Progenitor cell of endocrine pancreas (in vitro differentiated cells): ENCODE measurements around the gene GCLC. TPM values are rescaled to one million over a fixed set of nuclear protein-coding genes. Genes with fewer than 3 reads are reported as not detected.
"Not testable (repeated sequence)": the region's sequence is repeated elsewhere in the genome, so short reads cannot be mapped to it uniquely, and the experiment has no call there.

ENCODE experiments used
- DNase-seq: peaks from one replicate; pipeline ENCODE4 v3.0.0; 2021; ENCODE audit warnings: low spot score; ENCODE audit not compliant: unreplicated experiment
- H3K27ac Mint-ChIP-seq: 2 replicates; pipeline ENCODE4 v1.8.0; 2021; ENCODE audit warnings: mild to moderate bottlenecking, moderate library complexity, mixed read lengths
- H3K27me3 Mint-ChIP-seq: 2 replicates; pipeline ENCODE4 v1.8.0; 2021; ENCODE audit warnings: mixed read lengths
- H3K36me3 Mint-ChIP-seq: 2 replicates; pipeline ENCODE4 v1.8.0; 2022; ENCODE audit warnings: mixed read lengths; ENCODE audit not compliant: insufficient read depth
- H3K4me1 Mint-ChIP-seq: 2 replicates; pipeline ENCODE4 v1.8.0; 2021; ENCODE audit warnings: low read depth, mixed read lengths
- H3K4me3 Mint-ChIP-seq: 2 replicates; pipeline ENCODE4 v1.8.0; 2021; ENCODE audit warnings: low read depth, mild to moderate bottlenecking, moderate library complexity, mixed read lengths
- H3K9me3 Mint-ChIP-seq: 2 replicates; pipeline ENCODE4 v1.8.0; 2021; ENCODE audit warnings: low read depth, mixed read lengths
- total RNA-seq: library from RNA; stranded (reverse); gene quantifications from 2 replicates; pipeline ENCODE4 v1.2.1, GENCODE V29; 2021
- TF ChIP-seq, protein P1 (sequence below): fragments of 200-600 bp; sonication (generic); IDR thresholded peaks from one replicate; pipeline ENCODE4 v1.5.0; 2021; ENCODE audit warnings: antibody characterized with exemption, mild to moderate bottlenecking; ENCODE audit not compliant: unreplicated experiment

GCLC gene
- total RNA-seq, 1 donor from 2014 or later, result 34.2 TPM

DNA sequence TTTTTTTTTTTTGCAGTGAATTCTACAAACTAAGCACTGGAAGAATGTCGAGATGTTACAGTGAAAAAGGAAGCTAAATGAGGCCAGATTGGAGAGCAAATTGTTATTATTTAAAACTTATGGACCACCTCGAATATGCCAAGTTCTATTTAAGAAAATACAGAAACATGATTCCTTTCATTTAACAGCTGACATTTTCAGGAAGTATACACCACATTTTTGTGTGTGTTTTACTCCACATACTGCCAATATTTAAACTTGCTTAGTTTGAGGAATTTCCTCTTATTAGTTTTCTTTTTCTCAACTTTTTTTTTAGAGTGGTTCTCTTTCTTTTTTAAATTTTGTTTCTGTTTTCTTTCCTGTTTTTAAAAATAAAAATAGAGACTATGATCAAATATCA lies 37.0 kb upstream of the GCLC start:
- TF ChIP-seq, protein P1, sequence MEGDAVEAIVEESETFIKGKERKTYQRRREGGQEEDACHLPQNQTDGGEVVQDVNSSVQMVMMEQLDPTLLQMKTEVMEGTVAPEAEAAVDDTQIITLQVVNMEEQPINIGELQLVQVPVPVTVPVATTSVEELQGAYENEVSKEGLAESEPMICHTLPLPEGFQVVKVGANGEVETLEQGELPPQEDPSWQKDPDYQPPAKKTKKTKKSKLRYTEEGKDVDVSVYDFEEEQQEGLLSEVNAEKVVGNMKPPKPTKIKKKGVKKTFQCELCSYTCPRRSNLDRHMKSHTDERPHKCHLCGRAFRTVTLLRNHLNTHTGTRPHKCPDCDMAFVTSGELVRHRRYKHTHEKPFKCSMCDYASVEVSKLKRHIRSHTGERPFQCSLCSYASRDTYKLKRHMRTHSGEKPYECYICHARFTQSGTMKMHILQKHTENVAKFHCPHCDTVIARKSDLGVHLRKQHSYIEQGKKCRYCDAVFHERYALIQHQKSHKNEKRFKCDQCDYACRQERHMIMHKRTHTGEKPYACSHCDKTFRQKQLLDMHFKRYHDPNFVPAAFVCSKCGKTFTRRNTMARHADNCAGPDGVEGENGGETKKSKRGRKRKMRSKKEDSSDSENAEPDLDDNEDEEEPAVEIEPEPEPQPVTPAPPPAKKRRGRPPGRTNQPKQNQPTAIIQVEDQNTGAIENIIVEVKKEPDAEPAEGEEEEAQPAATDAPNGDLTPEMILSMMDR, result no peak
- DNase-seq, result no peak
- Mint-ChIP-seq H3K4me3 (no peak overlapping the region), H3K27ac (no peak overlapping the region), H3K9me3 (no peaks in the 10 kb centered on the region), H3K27me3 (no peaks in the 10 kb centered on the region), H3K4me1 (peaks cover 2% of the 10 kb centered on the region), H3K36me3 (no peaks in the 10 kb centered on the region)

- TF ChIP-seq, protein P1, result no peak
- H3K9me3 Mint-ChIP-seq, result no peaks in the 10 kb centered on the region
- no peak overlapping the region for H3K27ac Mint-ChIP-seq
- DNase-seq, result no peak
- H3K27me3 Mint-ChIP-seq, result no peaks in the 10 kb centered on the region
- no peak overlapping the region for H3K4me3 Mint-ChIP-seq
- H3K4me1 Mint-ChIP-seq, result peaks cover 2% of the 10 kb centered on the region
- H3K36me3 Mint-ChIP-seq, result no peaks in the 10 kb centered on the region
Observed at GRCh38 chr6:53581173-53581773, 36.4 kb upstream of the GCLC start.

- DNase-seq, result no peak
- Mint-ChIP-seq H3K27me3 (no peaks in the 10 kb centered on the region), H3K9me3 (no peaks in the 10 kb centered on the region), H3K4me1 (peaks cover 2% of the 10 kb centered on the region), H3K27ac (no peak overlapping the region), H3K4me3 (no peak overlapping the region), H3K36me3 (no peaks in the 10 kb centered on the region)
- TF ChIP-seq, protein P1, result no peak
Observed at GRCh38 chr6:53579338-53579737, 34.4 kb upstream of the GCLC start.

- no peak for DNase-seq
- H3K4me3 Mint-ChIP-seq, result no peak overlapping the region
- H3K4me1 Mint-ChIP-seq, result peaks cover 2% of the 10 kb centered on the region
- TF ChIP-seq, protein P1, result no peak
- no peaks in the 10 kb centered on the region for H3K27me3 Mint-ChIP-seq
- H3K9me3 Mint-ChIP-seq, result peaks cover 1% of the 10 kb centered on the region
- no peak overlapping the region for H3K27ac Mint-ChIP-seq
- no peaks in the 10 kb centered on the region for H3K36me3 Mint-ChIP-seq
Observed at GRCh38 chr6:53578371-53578770, 33.5 kb upstream of the GCLC start.

- H3K9me3 Mint-ChIP-seq, result peaks cover 3% of the 10 kb centered on the region
- H3K27me3 Mint-ChIP-seq, result no peaks in the 10 kb centered on the region
- no peak overlapping the region for H3K4me3 Mint-ChIP-seq
- no peak for DNase-seq
- H3K4me1 Mint-ChIP-seq, result peaks cover 1% of the 10 kb centered on the region
- H3K36me3 Mint-ChIP-seq, result no peaks in the 10 kb centered on the region
- no peak overlapping the region for H3K27ac Mint-ChIP-seq
- TF ChIP-seq, protein P1, result no peak
Observed at GRCh38 chr6:53573299-53573698, 28.4 kb upstream of the GCLC start.

DNA sequence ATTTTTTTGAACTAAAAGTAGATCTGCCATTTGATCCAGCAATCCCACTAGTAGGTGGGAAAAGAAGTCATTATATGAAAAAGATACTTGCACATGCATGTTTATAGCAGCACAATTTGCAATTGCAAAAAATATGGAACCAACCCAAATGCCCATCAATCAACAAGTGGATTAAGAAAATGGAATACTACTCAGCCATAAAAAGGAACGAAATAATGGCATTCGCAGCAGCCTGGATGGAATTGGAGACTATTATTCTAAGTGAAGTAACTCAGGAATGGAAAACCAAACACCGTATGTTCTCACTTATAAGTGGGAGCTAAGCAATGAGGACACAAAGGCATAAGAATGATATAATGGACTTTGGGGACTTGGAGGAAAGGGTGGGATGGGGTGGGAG lies 27.5 kb upstream of the GCLC start:
- H3K9me3 Mint-ChIP-seq, H3K4me3 Mint-ChIP-seq, H3K36me3 Mint-ChIP-seq, H3K27me3 Mint-ChIP-seq, H3K27ac Mint-ChIP-seq, H3K4me1 Mint-ChIP-seq, DNase-seq: not testable (repeated sequence)
